Karpas-422 (cell line): ENCODE results near the gene USP3. TPM values are rescaled to one million over a fixed set of nuclear protein-coding genes. Genes with fewer than 3 reads are reported as not detected.

Experiments used
- DNase-seq: peaks from one replicate; pipeline ENCODE4 v3.0.0-alpha.2; 2015
- H2AFZ ChIP-seq: fragments of 200-600 bp; sonication (generic); 2 replicates; pipeline ENCODE4 v1.6.1; 2014; ENCODE audit warnings: antibody characterized with exemption, low read length, mixed read lengths
- H3K27ac ChIP-seq: fragments of 200-600 bp; sonication (generic); 2 replicates; pipeline ENCODE4 v1.5.1; 2014; ENCODE audit warnings: mild to moderate bottlenecking, low read length, moderate library complexity
- H3K27me3 ChIP-seq: fragments of 200-600 bp; sonication (generic); 2 replicates; pipeline ENCODE4 v1.6.1; 2014; ENCODE audit warnings: low read length, mixed read lengths
- H3K36me3 ChIP-seq: fragments of 200-600 bp; sonication (generic); 2 replicates; pipeline ENCODE4 v1.6.1; 2014; ENCODE audit warnings: low read length, mixed read lengths; ENCODE audit not compliant: insufficient read depth
- H3K4me1 ChIP-seq: fragments of 200-600 bp; sonication (generic); 2 replicates; pipeline ENCODE4 v1.6.1; 2014; ENCODE audit warnings: mild to moderate bottlenecking, low read length, mixed read lengths
- H3K4me2 ChIP-seq: fragments of 200-600 bp; sonication (generic); 2 replicates; pipeline ENCODE4 v1.6.1; 2014; ENCODE audit warnings: low read length, low read depth, mild to moderate bottlenecking; ENCODE audit not compliant: poor library complexity, severe bottlenecking
- H3K4me3 ChIP-seq: fragments of 200-600 bp; sonication (generic); 2 replicates; pipeline ENCODE4 v1.5.1; 2014; ENCODE audit warnings: mild to moderate bottlenecking, antibody characterized with exemption, low read length, mixed read lengths
- H3K79me2 ChIP-seq: fragments of 200-600 bp; sonication (generic); 2 replicates; pipeline ENCODE4 v1.6.1; 2014; ENCODE audit warnings: mild to moderate bottlenecking, low read length, mixed read lengths
- H3K9ac ChIP-seq: fragments of 200-600 bp; sonication (generic); 2 replicates; pipeline ENCODE4 v1.6.0; 2014; ENCODE audit warnings: low read length
- H3K9me2 ChIP-seq: fragments of 200-600 bp; sonication (generic), shearing (Covaris generic); replicated peaks from 2 replicates; pipeline ENCODE4 v1.6.0; 2014; ENCODE audit warnings: mild to moderate bottlenecking, low read length, moderate library complexity; ENCODE audit not compliant: insufficient read depth
- H3K9me3 ChIP-seq: fragments of 300-700, 200-600 bp; sonication (generic); 2 replicates; pipeline ENCODE4 v1.6.1; 2014; ENCODE audit warnings: low read length, mixed read lengths
- H4K20me1 ChIP-seq: fragments of 200-600 bp; sonication (generic); 2 replicates; pipeline ENCODE4 v1.6.1; 2014; ENCODE audit warnings: mild to moderate bottlenecking, antibody characterized with exemption, low read length, low read depth; ENCODE audit not compliant: insufficient read depth
- total RNA-seq: library from RNA; depleted of rRNA; stranded (reverse); fragments of >200 nt; shearing (Covaris generic); gene quantifications from 2 replicates; pipeline ENCODE4 v1.2.3, GENCODE V29; 2014; ENCODE audit warnings: low replicate concordance

Gene USP3
- total RNA-seq, 1 experiment from 2014 or later = 15.4 TPM

- Histone ChIP-seq H3K9me3 (no peaks in the 10 kb centered on the region), H3K79me2 (peaks cover 6% of the 10 kb centered on the region), H3K4me2 (peak overlapping the region; percentile 95), H3K9ac (peak overlapping the region; percentile 71), H2AFZ (peak overlapping the region; percentile 86), H3K27ac (no peak overlapping the region), H3K36me3 (no peaks in the 10 kb centered on the region), H3K4me1 (peaks cover 36% of the 10 kb centered on the region), H3K4me3 (peak overlapping the region; percentile 75), H4K20me1 (peaks cover 18% of the 10 kb centered on the region), H3K9me2 (no peaks in the 10 kb centered on the region), H3K27me3 (no peaks in the 10 kb centered on the region)
- DNase-seq = peak; percentile 76
These were observed 600 bp upstream of the USP3 start for GRCh38 chr15:63503739-63504246.

- H3K9me2 ChIP-seq = no peaks in the 10 kb centered on the region
- H3K27ac ChIP-seq = no peak overlapping the region
- H3K79me2 ChIP-seq = peaks cover 8% of the 10 kb centered on the region
- H4K20me1 ChIP-seq = peaks cover 30% of the 10 kb centered on the region
- peak; percentile 78 for DNase-seq
- peak overlapping the region; percentile 81 for H3K9ac ChIP-seq
- H3K4me3 ChIP-seq = peak overlapping the region; percentile 82
- H3K27me3 ChIP-seq = no peaks in the 10 kb centered on the region
- H3K36me3 ChIP-seq = no peaks in the 10 kb centered on the region
- peak overlapping the region; percentile 84 for H2AFZ ChIP-seq
- H3K4me1 ChIP-seq = peaks cover 36% of the 10 kb centered on the region
- peak overlapping the region; percentile 91 for H3K4me2 ChIP-seq
- no peaks in the 10 kb centered on the region for H3K9me3 ChIP-seq
These were observed 817 bp downstream of the USP3 start for GRCh38 chr15:63504979-63505841.

- H2AFZ ChIP-seq = no peak overlapping the region
- no peak overlapping the region for H3K27ac ChIP-seq
- peaks cover 36% of the 10 kb centered on the region for H3K4me1 ChIP-seq
- H3K9ac ChIP-seq = peak overlapping the region; percentile 81
- no peaks in the 10 kb centered on the region for H3K9me3 ChIP-seq
- no peaks in the 10 kb centered on the region for H3K27me3 ChIP-seq
- peaks cover 37% of the 10 kb centered on the region for H4K20me1 ChIP-seq
- no peaks in the 10 kb centered on the region for H3K9me2 ChIP-seq
- peak overlapping the region; percentile 91 for H3K4me2 ChIP-seq
- H3K4me3 ChIP-seq = peak overlapping the region; percentile 82
- no peaks in the 10 kb centered on the region for H3K36me3 ChIP-seq
- no peak for DNase-seq
- H3K79me2 ChIP-seq = peaks cover 8% of the 10 kb centered on the region
These were observed 1.4 kb downstream of the USP3 start for GRCh38 chr15:63505842-63506222.

- Histone ChIP-seq H3K27me3 (no peaks in the 10 kb centered on the region), H3K9me3 (no peaks in the 10 kb centered on the region), H2AFZ (no peak overlapping the region), H3K4me3 (no peak overlapping the region), H3K9ac (no peak overlapping the region), H4K20me1 (peaks cover 38% of the 10 kb centered on the region), H3K9me2 (no peaks in the 10 kb centered on the region), H3K27ac (no peak overlapping the region), H3K4me2 (peak overlapping the region; percentile 91), H3K4me1 (peaks cover 30% of the 10 kb centered on the region), H3K79me2 (peaks cover 8% of the 10 kb centered on the region), H3K36me3 (no peaks in the 10 kb centered on the region)
- DNase-seq = no peak
These were observed 2.2 kb downstream of the USP3 start for GRCh38 chr15:63506537-63507035.

- Histone ChIP-seq H3K4me1 (peaks cover 20% of the 10 kb centered on the region), H3K9me3 (no peaks in the 10 kb centered on the region), H3K27ac (no peak overlapping the region), H3K4me2 (no peak overlapping the region), H3K4me3 (no peak overlapping the region), H2AFZ (no peak overlapping the region), H3K79me2 (peaks cover 8% of the 10 kb centered on the region), H3K27me3 (no peaks in the 10 kb centered on the region), H3K9me2 (no peaks in the 10 kb centered on the region), H3K36me3 (no peaks in the 10 kb centered on the region), H3K9ac (no peak overlapping the region), H4K20me1 (peaks cover 42% of the 10 kb centered on the region)
- DNase-seq = no peak
These were observed 3.8 kb downstream of the USP3 start for GRCh38 chr15:63507878-63508818.

GRCh38 chr15:63509056-63509954 is 4.9 kb downstream of the USP3 start:
- peaks cover 8% of the 10 kb centered on the region for H3K79me2 ChIP-seq
- no peak overlapping the region for H2AFZ ChIP-seq
- H3K9me2 ChIP-seq = no peaks in the 10 kb centered on the region
- H4K20me1 ChIP-seq = peaks cover 42% of the 10 kb centered on the region
- H3K9ac ChIP-seq = no peak overlapping the region
- peaks cover 10% of the 10 kb centered on the region for H3K4me1 ChIP-seq
- no peaks in the 10 kb centered on the region for H3K27me3 ChIP-seq
- no peak overlapping the region for H3K27ac ChIP-seq
- no peak overlapping the region for H3K4me3 ChIP-seq
- H3K9me3 ChIP-seq = no peaks in the 10 kb centered on the region
- no peak overlapping the region for H3K4me2 ChIP-seq
- no peaks in the 10 kb centered on the region for H3K36me3 ChIP-seq
- DNase-seq = no peak

- no peaks in the 10 kb centered on the region for H3K9me2 ChIP-seq
- no peaks in the 10 kb centered on the region for H3K9me3 ChIP-seq
- peaks cover 42% of the 10 kb centered on the region for H4K20me1 ChIP-seq
- H3K4me2 ChIP-seq = no peak overlapping the region
- H3K27ac ChIP-seq = no peak overlapping the region
- H3K4me3 ChIP-seq = no peak overlapping the region
- peaks cover 10% of the 10 kb centered on the region for H3K4me1 ChIP-seq
- peaks cover 8% of the 10 kb centered on the region for H3K79me2 ChIP-seq
- DNase-seq = no peak
- no peak overlapping the region for H2AFZ ChIP-seq
- no peaks in the 10 kb centered on the region for H3K27me3 ChIP-seq
- H3K9ac ChIP-seq = no peak overlapping the region
- H3K36me3 ChIP-seq = no peaks in the 10 kb centered on the region
These were observed 5.9 kb downstream of the USP3 start for GRCh38 chr15:63509955-63510940.
